ENCODE results near the gene GRB14.

Gene GRB14

GRCh38 chr2:164613321-164613982 lies 7.8 kb downstream of the GRB14 start:
- no peak overlapping the region for H2AFZ ChIP-seq (ENCODE audit: low read depth)
- H3K4me3 ChIP-seq (IDR thresholded peaks at IDR 0.05; ENCODE audit: insufficient read depth, low read depth, low read length): no peak overlapping the region
- H3K9ac ChIP-seq: no peak overlapping the region
- no peak overlapping the region for H3K4me2 ChIP-seq
- H3K79me2 ChIP-seq (ENCODE audit: insufficient read depth, low read depth): no peaks in the 10 kb centered on the region
- H3K27me3 ChIP-seq (ENCODE audit: insufficient read depth, low read depth): no peaks in the 10 kb centered on the region
- TF ChIP-seq CTCF (conservative IDR thresholded peaks at IDR 0.05; ENCODE audit: low read depth, low read length): no peak
- H3K27ac ChIP-seq: no peak overlapping the region
- H3K36me3 ChIP-seq (ENCODE audit: insufficient read depth): no peaks in the 10 kb centered on the region
- H4K20me1 ChIP-seq (ENCODE audit: insufficient read depth): no peaks in the 10 kb centered on the region
- H3K4me1 ChIP-seq (ENCODE audit: low read depth, poor library complexity, severe bottlenecking): no peaks in the 10 kb centered on the region

DNA sequence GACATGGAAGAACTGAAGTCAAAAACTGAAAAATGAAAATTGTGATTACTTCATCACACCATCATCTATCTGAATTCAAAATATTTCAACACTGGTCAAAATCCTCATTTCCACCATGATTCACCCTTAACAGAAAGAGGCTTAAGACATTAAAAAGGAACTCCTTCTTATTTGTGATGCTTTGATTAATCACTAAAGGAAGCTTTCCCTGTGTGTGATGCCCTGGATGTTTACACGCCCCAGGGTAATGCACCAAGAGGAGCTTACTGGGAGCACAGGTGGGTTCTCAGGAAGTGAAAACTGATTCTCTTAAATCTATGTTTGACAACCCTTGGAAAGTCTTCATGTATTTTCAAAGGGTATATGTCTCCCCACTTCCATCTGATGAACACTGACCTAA lies 11.5 kb downstream of the GRB14 start:
- TF ChIP-seq CTCF (conservative IDR thresholded peaks at IDR 0.05; ENCODE audit: low read depth, low read length): no peak
- no peak overlapping the region for H3K4me3 ChIP-seq (IDR thresholded peaks at IDR 0.05; ENCODE audit: insufficient read depth, low read depth, low read length)

GRCh38 chr2:164606557-164606956 lies 14.7 kb downstream of the GRB14 start:
- Histone ChIP-seq H3K79me2 (ENCODE audit: insufficient read depth, low read depth) (no peaks in the 10 kb centered on the region), H3K9ac (no peak overlapping the region), H2AFZ (ENCODE audit: low read depth) (no peak overlapping the region), H3K4me2 (no peak overlapping the region), H4K20me1 (ENCODE audit: insufficient read depth) (no peaks in the 10 kb centered on the region), H3K27ac (no peak overlapping the region), H3K4me3 (IDR thresholded peaks at IDR 0.05; ENCODE audit: insufficient read depth, low read depth, low read length) (no peak overlapping the region), H3K36me3 (ENCODE audit: insufficient read depth) (no peaks in the 10 kb centered on the region), H3K4me1 (ENCODE audit: low read depth, poor library complexity, severe bottlenecking) (no peaks in the 10 kb centered on the region), H3K27me3 (ENCODE audit: insufficient read depth, low read depth) (no peaks in the 10 kb centered on the region)
- no peak for TF ChIP-seq CTCF (conservative IDR thresholded peaks at IDR 0.05; ENCODE audit: low read depth, low read length)

More for the DNA sequence above, 11.5 kb downstream of the GRB14 start:
- no peak overlapping the region for H3K4me2 ChIP-seq
- no peak overlapping the region for H3K9ac ChIP-seq
- H3K79me2 ChIP-seq (ENCODE audit: insufficient read depth, low read depth): no peaks in the 10 kb centered on the region
- no peaks in the 10 kb centered on the region for H3K4me1 ChIP-seq (ENCODE audit: low read depth, poor library complexity, severe bottlenecking)
- H3K36me3 ChIP-seq (ENCODE audit: insufficient read depth): no peaks in the 10 kb centered on the region
- no peak overlapping the region for H2AFZ ChIP-seq (ENCODE audit: low read depth)
- H3K27me3 ChIP-seq (ENCODE audit: insufficient read depth, low read depth): no peaks in the 10 kb centered on the region
- H4K20me1 ChIP-seq (ENCODE audit: insufficient read depth): no peaks in the 10 kb centered on the region
- H3K27ac ChIP-seq: no peak overlapping the region

GRCh38 chr2:164605295-164605694 lies 16.0 kb downstream of the GRB14 start:
- Histone ChIP-seq H3K79me2 (ENCODE audit: insufficient read depth, low read depth) (no peaks in the 10 kb centered on the region), H3K9ac (no peak overlapping the region), H3K4me1 (ENCODE audit: low read depth, poor library complexity, severe bottlenecking) (no peaks in the 10 kb centered on the region), H3K4me3 (IDR thresholded peaks at IDR 0.05; ENCODE audit: insufficient read depth, low read depth, low read length) (no peak overlapping the region), H3K27ac (no peak overlapping the region), H2AFZ (ENCODE audit: low read depth) (no peak overlapping the region), H3K27me3 (ENCODE audit: insufficient read depth, low read depth) (no peaks in the 10 kb centered on the region), H3K4me2 (no peak overlapping the region), H4K20me1 (ENCODE audit: insufficient read depth) (no peaks in the 10 kb centered on the region), H3K36me3 (ENCODE audit: insufficient read depth) (no peaks in the 10 kb centered on the region)
- TF ChIP-seq CTCF (conservative IDR thresholded peaks at IDR 0.05; ENCODE audit: low read depth, low read length): no peak
